HepG2 (cell line): ENCODE data around the gene SETD1A.

Source experiments
- CTCF ChIP-seq: sonication (generic); formaldehyde crosslinking; IDR thresholded peaks from 2 replicates; pipeline ENCODE4 v1.5.0; 2020; ENCODE audit warnings: mild to moderate bottlenecking, missing genetic modification reagents, moderate library complexity
- FOSL1 ChIP-seq: sonication (generic); formaldehyde crosslinking; IDR thresholded peaks from 2 replicates; pipeline ENCODE4 v1.9.0; 2021; ENCODE audit warnings: missing genetic modification reagents, borderline replicate concordance
- GTF2F1 ChIP-seq: fragments of 150-350 bp; IDR thresholded peaks from 2 replicates; pipeline ENCODE4 v1.6.1; 2014; ENCODE audit warnings: low read length
- HCFC1 ChIP-seq: fragments of 150-350 bp; IDR thresholded peaks from 2 replicates; pipeline ENCODE4 v1.6.1; 2014; ENCODE audit warnings: low read depth, low read length
- HNF1B ChIP-seq: sonication (generic); formaldehyde crosslinking; IDR thresholded peaks from 2 replicates; pipeline ENCODE4 v1.5.1; 2020; ENCODE audit warnings: mild to moderate bottlenecking, moderate library complexity, missing genetic modification reagents
- KLF6 ChIP-seq: IDR thresholded peaks from 2 replicates; pipeline ENCODE4 v1.8.0; 2016; ENCODE audit warnings: missing biosample characterization, missing genetic modification reagents
- MAX ChIP-seq: IDR thresholded peaks from 2 replicates; pipeline ENCODE4 v1.6.1; 2012; ENCODE audit warnings: inconsistent platforms
- PHF21A ChIP-seq: sonication (generic); formaldehyde crosslinking; IDR thresholded peaks from 2 replicates; pipeline ENCODE4 v1.5.0; 2020; ENCODE audit warnings: mild to moderate bottlenecking, missing genetic modification reagents
- PHF8 ChIP-seq: sonication (generic); formaldehyde crosslinking; IDR thresholded peaks from 2 replicates; pipeline ENCODE4 v1.5.0; 2020; ENCODE audit warnings: missing genetic modification reagents
- REST ChIP-seq, 2 experiments: IDR thresholded peaks; 2 replicates each; pipeline ENCODE4 v1.6.1; 2011 to 2012; ENCODE audit warnings: low read length in 2 of 2, borderline replicate concordance in 1 of 2, low read depth in 1 of 2, mild to moderate bottlenecking in 1 of 2, moderate library complexity in 1 of 2
- ZBTB21 ChIP-seq: sonication (generic); formaldehyde crosslinking; IDR thresholded peaks from 2 replicates; pipeline ENCODE4 v1.4.0; 2020; ENCODE audit warnings: missing genetic modification reagents
- ZNF138 ChIP-seq: sonication (generic); formaldehyde crosslinking; IDR thresholded peaks from 2 replicates; pipeline ENCODE4 v1.5.0; 2020; ENCODE audit warnings: mild to moderate bottlenecking, low read depth, missing genetic modification reagents
- TF ChIP-seq, protein P1 (sequence below): sonication (generic); formaldehyde crosslinking; IDR thresholded peaks from 2 replicates; pipeline ENCODE4 v1.4.0; 2020; ENCODE audit warnings: missing genetic modification reagents; ENCODE audit errors: not compliant biosample characterization
- TF ChIP-seq, protein P2 (sequence below): sonication (generic); formaldehyde crosslinking; IDR thresholded peaks from 2 replicates; pipeline ENCODE4 v1.4.0; 2020; ENCODE audit warnings: mild to moderate bottlenecking, low read depth, missing genetic modification reagents

- no peak for TF ChIP-seq FOSL1
- TF ChIP-seq, protein P1, sequence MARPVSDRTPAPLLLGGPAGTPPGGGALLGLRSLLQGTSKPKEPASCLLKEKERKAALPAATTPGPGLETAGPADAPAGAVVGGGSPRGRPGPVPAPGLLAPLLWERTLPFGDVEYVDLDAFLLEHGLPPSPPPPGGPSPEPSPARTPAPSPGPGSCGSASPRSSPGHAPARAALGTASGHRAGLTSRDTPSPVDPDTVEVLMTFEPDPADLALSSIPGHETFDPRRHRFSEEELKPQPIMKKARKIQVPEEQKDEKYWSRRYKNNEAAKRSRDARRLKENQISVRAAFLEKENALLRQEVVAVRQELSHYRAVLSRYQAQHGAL, result no peak
- TF ChIP-seq HNF1B, result no peak
- no peak for TF ChIP-seq MAX
- no peak for TF ChIP-seq ZBTB21
- TF ChIP-seq CTCF (CRISPR knock-in tag), result no peak
- TF ChIP-seq, protein P2, sequence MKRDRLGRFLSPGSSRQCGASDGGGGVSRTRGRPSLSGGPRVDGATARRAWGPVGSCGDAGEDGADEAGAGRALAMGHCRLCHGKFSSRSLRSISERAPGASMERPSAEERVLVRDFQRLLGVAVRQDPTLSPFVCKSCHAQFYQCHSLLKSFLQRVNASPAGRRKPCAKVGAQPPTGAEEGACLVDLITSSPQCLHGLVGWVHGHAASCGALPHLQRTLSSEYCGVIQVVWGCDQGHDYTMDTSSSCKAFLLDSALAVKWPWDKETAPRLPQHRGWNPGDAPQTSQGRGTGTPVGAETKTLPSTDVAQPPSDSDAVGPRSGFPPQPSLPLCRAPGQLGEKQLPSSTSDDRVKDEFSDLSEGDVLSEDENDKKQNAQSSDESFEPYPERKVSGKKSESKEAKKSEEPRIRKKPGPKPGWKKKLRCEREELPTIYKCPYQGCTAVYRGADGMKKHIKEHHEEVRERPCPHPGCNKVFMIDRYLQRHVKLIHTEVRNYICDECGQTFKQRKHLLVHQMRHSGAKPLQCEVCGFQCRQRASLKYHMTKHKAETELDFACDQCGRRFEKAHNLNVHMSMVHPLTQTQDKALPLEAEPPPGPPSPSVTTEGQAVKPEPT (CRISPR knock-in tag), result no peak
- TF ChIP-seq PHF8 (CRISPR knock-in tag), result no peak
- TF ChIP-seq REST (IDR thresholded peaks at IDR 0.05; ENCODE audit: borderline replicate concordance in 1 of 2, low read depth in 1 of 2, low read length in 2 of 2), result no peak
- no peak for TF ChIP-seq KLF6 (CRISPR knock-in tag)
- no peak for TF ChIP-seq PHF21A
- TF ChIP-seq GTF2F1, result no peak
- no peak for TF ChIP-seq HCFC1
- no peak for TF ChIP-seq ZNF138 (CRISPR knock-in tag)
Observed at GRCh38 chr16:30923554-30924075, 33.9 kb upstream of the SETD1A start, which contains the start of gene FBXL19.
